ENCODE results near the gene ARSG. TPM values are rescaled to one million over a fixed set of nuclear protein-coding genes. Genes with fewer than 3 reads are reported as not detected.

Gene ARSG
- total RNA-seq, 1 experiment from 2014 or later: 6.1 TPM

DNA sequence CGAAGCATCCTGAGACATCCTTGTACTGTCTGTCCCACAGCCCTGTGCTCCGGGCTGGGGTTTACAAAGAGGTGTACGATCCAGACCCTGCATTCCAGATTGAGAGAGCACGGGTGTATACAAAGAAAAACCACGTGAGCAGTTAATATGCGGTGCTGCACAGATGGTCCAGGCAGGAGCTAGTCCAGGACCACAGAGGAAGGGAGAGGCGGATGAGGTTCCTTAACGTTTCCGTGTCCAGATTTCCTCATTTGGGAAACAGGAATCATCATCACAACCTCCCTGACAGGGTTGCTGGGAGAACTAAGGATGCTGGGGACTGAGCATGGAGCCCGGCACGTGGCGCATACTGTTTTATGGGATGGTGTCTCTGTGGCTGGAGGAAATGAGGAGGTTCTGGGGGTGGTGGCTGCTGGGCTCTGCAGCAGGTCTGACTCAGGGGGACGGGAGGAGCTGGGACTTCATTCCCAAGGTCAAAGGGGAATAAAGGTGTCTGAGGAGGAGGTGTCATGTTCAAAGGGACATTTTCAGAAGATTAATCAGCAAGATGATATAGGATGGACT is 139.8 kb downstream of the ARSG start:
- POLR2A ChIA-PET: no interaction called here
- BruUV-seq (replicated peaks): no TSS peak
- intact Hi-C loops (cut with micrococcal nuclease; ENCODE audit: unreplicated experiment): no loop called here

DNA sequence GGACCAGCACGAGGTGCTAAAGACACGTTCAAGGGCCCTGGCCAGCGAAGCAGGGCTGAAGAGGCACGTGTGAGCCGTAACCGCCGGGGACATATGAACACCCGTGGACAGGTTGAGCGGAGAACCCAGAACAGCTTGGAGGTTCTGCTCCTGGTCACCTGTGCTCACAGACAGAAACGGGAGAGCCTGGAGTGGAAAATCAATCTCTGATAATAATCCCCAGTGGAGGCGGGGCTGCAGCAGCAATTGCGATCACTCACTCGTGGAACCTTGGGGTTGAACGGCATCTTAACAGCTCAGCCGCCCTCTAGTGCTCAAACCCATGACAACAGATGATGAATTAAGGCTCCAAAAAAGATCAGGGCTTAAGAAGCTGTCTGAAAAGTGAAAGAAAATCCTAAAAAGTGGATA is 140.4 kb downstream of the ARSG start:
- POLR2A ChIA-PET: no interaction called here
- no peak overlapping the region for H3K4me3 ChIP-seq (ENCODE audit: low read depth, low read length)
- CTCF ChIA-PET: interaction anchor here (0.6 to 1.6 kb wide), 5 partner anchors 24 to 263 kb away, joined by 3 to 5 read pairs (median 3); partner anchors contain the start of gene AMZ2
- H3K27me3 ChIP-seq (replicated peaks; ENCODE audit: control insufficient read depth, insufficient read depth, low read length): no peaks in the 10 kb centered on the region
- no peaks in the 10 kb centered on the region for H3K9me3 ChIP-seq
- TF ChIP-seq, protein P1, sequence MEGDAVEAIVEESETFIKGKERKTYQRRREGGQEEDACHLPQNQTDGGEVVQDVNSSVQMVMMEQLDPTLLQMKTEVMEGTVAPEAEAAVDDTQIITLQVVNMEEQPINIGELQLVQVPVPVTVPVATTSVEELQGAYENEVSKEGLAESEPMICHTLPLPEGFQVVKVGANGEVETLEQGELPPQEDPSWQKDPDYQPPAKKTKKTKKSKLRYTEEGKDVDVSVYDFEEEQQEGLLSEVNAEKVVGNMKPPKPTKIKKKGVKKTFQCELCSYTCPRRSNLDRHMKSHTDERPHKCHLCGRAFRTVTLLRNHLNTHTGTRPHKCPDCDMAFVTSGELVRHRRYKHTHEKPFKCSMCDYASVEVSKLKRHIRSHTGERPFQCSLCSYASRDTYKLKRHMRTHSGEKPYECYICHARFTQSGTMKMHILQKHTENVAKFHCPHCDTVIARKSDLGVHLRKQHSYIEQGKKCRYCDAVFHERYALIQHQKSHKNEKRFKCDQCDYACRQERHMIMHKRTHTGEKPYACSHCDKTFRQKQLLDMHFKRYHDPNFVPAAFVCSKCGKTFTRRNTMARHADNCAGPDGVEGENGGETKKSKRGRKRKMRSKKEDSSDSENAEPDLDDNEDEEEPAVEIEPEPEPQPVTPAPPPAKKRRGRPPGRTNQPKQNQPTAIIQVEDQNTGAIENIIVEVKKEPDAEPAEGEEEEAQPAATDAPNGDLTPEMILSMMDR (IDR thresholded peaks at IDR 0.05; ENCODE audit: insufficient read depth in 1 of 2, low read depth in 1 of 2, low read length in 1 of 2, severe bottlenecking in 1 of 2, unreplicated experiment in 1 of 2): no peak
- peaks cover 6% of the 10 kb centered on the region for H3K4me1 Mint-ChIP-seq (ENCODE audit: low read depth, unreplicated experiment)
- H3K4me1 ChIP-seq: no peaks in the 10 kb centered on the region
- no peak overlapping the region for H3K4me3 Mint-ChIP-seq (ENCODE audit: unreplicated experiment)
- H3K36me3 ChIP-seq (ENCODE audit: control insufficient read depth, insufficient read depth, low read length): no peaks in the 10 kb centered on the region
- H3K9me3 Mint-ChIP-seq (ENCODE audit: unreplicated experiment): no peaks in the 10 kb centered on the region
- intact Hi-C loops (cut with micrococcal nuclease; ENCODE audit: unreplicated experiment): no loop called here
- no peaks in the 10 kb centered on the region for H3K27me3 Mint-ChIP-seq (ENCODE audit: insufficient read depth, unreplicated experiment)
- H3K27ac Mint-ChIP-seq (ENCODE audit: unreplicated experiment): no peak overlapping the region
- BruUV-seq (replicated peaks): no TSS peak
- peaks cover 9% of the 10 kb centered on the region for H3K36me3 Mint-ChIP-seq (ENCODE audit: insufficient read depth, unreplicated experiment)
- peak in 1 of 2 experiments; percentile 37 for DNase-seq

More for the DNA sequence above, 139.8 kb downstream of the ARSG start:
- TF ChIP-seq, protein P1 (IDR thresholded peaks at IDR 0.05; ENCODE audit: insufficient read depth in 1 of 2, low read depth in 1 of 2, low read length in 1 of 2, severe bottlenecking in 1 of 2, unreplicated experiment in 1 of 2): no peak
- Histone ChIP-seq H3K4me3 (ENCODE audit: low read depth, low read length) (no peak overlapping the region), H3K27me3 (replicated peaks; ENCODE audit: control insufficient read depth, insufficient read depth, low read length) (no peaks in the 10 kb centered on the region), H3K36me3 (ENCODE audit: control insufficient read depth, insufficient read depth, low read length) (no peaks in the 10 kb centered on the region), H3K4me1 (no peaks in the 10 kb centered on the region), H3K9me3 (no peaks in the 10 kb centered on the region)
- no peak for DNase-seq
- peaks cover 2% of the 10 kb centered on the region for H3K4me1 Mint-ChIP-seq (ENCODE audit: low read depth, unreplicated experiment)
- no peaks in the 10 kb centered on the region for H3K9me3 Mint-ChIP-seq (ENCODE audit: unreplicated experiment)
- no peak overlapping the region for H3K4me3 Mint-ChIP-seq (ENCODE audit: unreplicated experiment)
- CTCF ChIA-PET: interaction anchor here (0.9 to 1.6 kb wide), 3 partner anchors 32 to 258 kb away, joined by 3 to 5 read pairs (median 3); partner anchors contain the start of gene AMZ2
- peaks cover 5% of the 10 kb centered on the region for H3K36me3 Mint-ChIP-seq (ENCODE audit: insufficient read depth, unreplicated experiment)
- H3K27me3 Mint-ChIP-seq (ENCODE audit: insufficient read depth, unreplicated experiment): no peaks in the 10 kb centered on the region
- no peak overlapping the region for H3K27ac Mint-ChIP-seq (ENCODE audit: unreplicated experiment)

DNA sequence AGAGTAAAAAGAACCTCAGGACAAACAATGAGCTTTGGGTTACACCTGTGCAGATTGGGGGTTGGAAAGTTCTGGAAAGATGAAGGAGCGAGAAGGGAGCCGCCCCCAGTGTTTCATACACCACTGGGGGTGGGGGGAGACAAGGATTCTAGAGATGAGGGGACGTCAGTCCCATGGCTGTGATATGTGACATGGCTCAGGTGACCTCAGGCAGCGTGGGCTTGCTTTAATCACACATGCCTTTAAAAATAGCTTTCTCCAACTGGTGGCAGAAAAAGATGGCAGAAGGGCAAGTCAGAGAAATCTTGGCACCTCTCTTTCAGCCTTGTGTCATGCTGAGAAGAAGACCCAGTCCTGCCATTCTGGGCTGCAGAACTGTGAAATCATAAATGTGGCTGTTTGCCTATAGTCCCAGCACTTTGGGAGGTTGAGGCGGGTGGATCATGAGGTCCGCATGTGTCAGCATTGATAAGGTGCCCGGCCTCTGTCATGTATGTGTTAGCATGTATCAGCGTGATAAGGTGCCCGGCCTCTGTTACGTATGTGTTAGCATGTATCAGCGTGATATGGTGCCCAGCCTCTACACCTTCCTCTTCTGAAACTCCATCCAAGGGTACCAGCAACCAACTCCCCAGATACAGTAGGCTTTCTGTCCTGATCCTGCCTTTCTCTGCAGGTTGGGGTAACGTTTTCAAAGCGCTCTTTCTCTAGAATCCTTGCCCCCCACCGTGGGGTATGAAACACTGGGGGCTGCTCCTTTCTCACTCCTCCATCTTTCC is 141.0 kb downstream of the ARSG start:
- no peaks in the 10 kb centered on the region for H3K27me3 Mint-ChIP-seq (ENCODE audit: insufficient read depth, unreplicated experiment)
- no peaks in the 10 kb centered on the region for H3K36me3 ChIP-seq (ENCODE audit: control insufficient read depth, insufficient read depth, low read length)
- no peak overlapping the region for H3K27ac Mint-ChIP-seq (ENCODE audit: unreplicated experiment)
- H3K36me3 Mint-ChIP-seq (ENCODE audit: insufficient read depth, unreplicated experiment): peaks cover 9% of the 10 kb centered on the region
- peaks cover 6% of the 10 kb centered on the region for H3K4me1 Mint-ChIP-seq (ENCODE audit: low read depth, unreplicated experiment)
- no TSS peak for BruUV-seq (replicated peaks)
- TF ChIP-seq, protein P1 (IDR thresholded peaks at IDR 0.05; ENCODE audit: insufficient read depth in 1 of 2, low read depth in 1 of 2, low read length in 1 of 2, severe bottlenecking in 1 of 2, unreplicated experiment in 1 of 2): no peak
- no peaks in the 10 kb centered on the region for H3K9me3 Mint-ChIP-seq (ENCODE audit: unreplicated experiment)
- no peak overlapping the region for H3K4me3 ChIP-seq (ENCODE audit: low read depth, low read length)
- no peaks in the 10 kb centered on the region for H3K27me3 ChIP-seq (replicated peaks; ENCODE audit: control insufficient read depth, insufficient read depth, low read length)
- no peaks in the 10 kb centered on the region for H3K4me1 ChIP-seq
- no peak for DNase-seq
- ChIA-PET POLR2A (no interaction called here), CTCF (interaction anchor here (0.6 to 1.6 kb wide), 5 partner anchors 24 to 263 kb away, joined by 3 to 5 read pairs (median 3); partner anchors contain the start of gene AMZ2)
- H3K4me3 Mint-ChIP-seq (ENCODE audit: unreplicated experiment): no peak overlapping the region
- H3K9me3 ChIP-seq: no peaks in the 10 kb centered on the region
- intact Hi-C loops (cut with micrococcal nuclease; ENCODE audit: unreplicated experiment): no loop called here

Measured in Caco-2 (cell line).